Activated naive CD4-positive, alpha-beta T cell treated with anti-CD3 and anti-CD28 coated beads, Interleukin-2, amount 50 U/mL, for 72 hours (primary cell): ENCODE data around the gene DTHD1. TPM values are rescaled to one million over a fixed set of nuclear protein-coding genes. Genes with fewer than 3 reads are reported as not detected.

Source experiments
- total RNA-seq, 2 donors: library from RNA; stranded (reverse); gene quantifications; one replicate each; pipeline ENCODE4 v1.2.3, GENCODE V29; 2022

The DTHD1 gene
- total RNA-seq, 2 donors from 2014 or later: 0.20 to 3.6 TPM

Other genes starting within 250 kb of the DTHD1 start
- gene ARAP2, start 37.1 kb upstream of the DTHD1 start, total RNA-seq: 10 to 100 TPM; 24.5 to 90.8 TPM